HEK293 (cell line): ENCODE data around the gene SMC3.
A peak's percentile ranks its signal among the peaks of the same experiment; 100 is the strongest.

Source experiments
- BCL11B ChIP-seq: fragments of 450-650 bp; formaldehyde crosslinking; IDR thresholded peaks from 2 replicates; pipeline ENCODE4 v1.5.1; 2016; ENCODE audit warnings: low read depth, missing biosample characterization, missing genetic modification characterization
- KLF1 ChIP-seq: fragments of 450-650 bp; formaldehyde crosslinking; IDR thresholded peaks from 2 replicates; pipeline ENCODE4 v1.5.1; 2016; ENCODE audit warnings: missing biosample characterization, missing genetic modification characterization
- MEIS1 ChIP-seq: sonication (generic); formaldehyde crosslinking; IDR thresholded peaks from 2 replicates; pipeline ENCODE4 v1.8.1; 2022; ENCODE audit warnings: missing genetic modification reagents, mild to moderate bottlenecking, borderline replicate concordance
- PRDM1 ChIP-seq: fragments of 450-650 bp; formaldehyde crosslinking; IDR thresholded peaks from 2 replicates; pipeline ENCODE4; 2016; ENCODE audit warnings: missing biosample characterization, missing genetic modification characterization
- SALL2 ChIP-seq: fragments of 450-650 bp; formaldehyde crosslinking; IDR thresholded peaks from 2 replicates; pipeline ENCODE4 v1.5.0; 2017; ENCODE audit warnings: missing biosample characterization, mild to moderate bottlenecking, missing genetic modification characterization, borderline replicate concordance
- TSHZ1 ChIP-seq: fragments of 450-650 bp; formaldehyde crosslinking; IDR thresholded peaks from 2 replicates; pipeline ENCODE4 v1.5.1; 2016; ENCODE audit warnings: missing biosample characterization, missing genetic modification characterization, borderline replicate concordance
- ZBTB10 ChIP-seq: fragments of 450-650 bp; formaldehyde crosslinking; IDR thresholded peaks from 2 replicates; pipeline ENCODE4 v1.5.1; 2016; ENCODE audit warnings: missing biosample characterization, missing genetic modification characterization
- ZNF19 ChIP-seq: fragments of 450-650 bp; formaldehyde crosslinking; IDR thresholded peaks from 2 replicates; pipeline ENCODE4; 2016; ENCODE audit warnings: missing biosample characterization, missing genetic modification characterization, low read depth
- ZNF214 ChIP-seq: fragments of 450-650 bp; formaldehyde crosslinking; IDR thresholded peaks from 2 replicates; pipeline ENCODE4 v1.5.1; 2017; ENCODE audit warnings: missing biosample characterization, mild to moderate bottlenecking, missing genetic modification characterization, borderline replicate concordance
- ZNF302 ChIP-seq: fragments of 450-650 bp; formaldehyde crosslinking; IDR thresholded peaks from 2 replicates; pipeline ENCODE4 v1.5.1; 2016; ENCODE audit warnings: missing biosample characterization, missing genetic modification characterization, low read depth
- ZNF324 ChIP-seq: fragments of 450-650 bp; formaldehyde crosslinking; IDR thresholded peaks from 2 replicates; pipeline ENCODE4 v1.5.1; 2016; ENCODE audit warnings: missing biosample characterization, missing genetic modification characterization
- ZNF335 ChIP-seq: fragments of 450-650 bp; formaldehyde crosslinking; conservative IDR thresholded peaks from 2 replicates; pipeline ENCODE4 v1.5.1; 2016; ENCODE audit warnings: missing biosample characterization, missing genetic modification characterization
- ZNF423 ChIP-seq: fragments of 450-650 bp; formaldehyde crosslinking; IDR thresholded peaks from 2 replicates; pipeline ENCODE4 v1.5.1; 2016; ENCODE audit warnings: missing biosample characterization, missing genetic modification characterization
- ZNF501 ChIP-seq: fragments of 450-650 bp; formaldehyde crosslinking; IDR thresholded peaks from 2 replicates; pipeline ENCODE4 v1.5.1; 2016; ENCODE audit warnings: missing biosample characterization, missing genetic modification characterization
- ZNF510 ChIP-seq: fragments of 450-650 bp; formaldehyde crosslinking; IDR thresholded peaks from 2 replicates; pipeline ENCODE4 v1.5.1; 2018; ENCODE audit warnings: mild to moderate bottlenecking, missing genetic modification characterization, missing biosample characterization; ENCODE audit not compliant: insufficient replicate concordance
- ZNF530 ChIP-seq: fragments of 450-650 bp; formaldehyde crosslinking; IDR thresholded peaks from 2 replicates; pipeline ENCODE4 v1.5.1; 2016; ENCODE audit warnings: low read depth, missing biosample characterization, missing genetic modification characterization
- ZNF585B ChIP-seq: fragments of 450-650 bp; formaldehyde crosslinking; IDR thresholded peaks from 2 replicates; pipeline ENCODE4 v1.5.1; 2016; ENCODE audit warnings: missing biosample characterization, missing genetic modification characterization
- ZNF596 ChIP-seq: fragments of 450-650 bp; IDR thresholded peaks from 2 replicates; pipeline ENCODE4 v1.5.0; 2018; ENCODE audit warnings: missing biosample characterization, mild to moderate bottlenecking, missing genetic modification characterization, moderate library complexity
- ZNF639 ChIP-seq: fragments of 450-650 bp; formaldehyde crosslinking; IDR thresholded peaks from 2 replicates; pipeline ENCODE4 v1.5.1; 2016; ENCODE audit warnings: missing biosample characterization, missing genetic modification characterization
- ZNF660 ChIP-seq: fragments of 450-650 bp; IDR thresholded peaks from 2 replicates; pipeline ENCODE4 v1.5.1; 2018; ENCODE audit warnings: missing biosample characterization, mild to moderate bottlenecking, missing genetic modification characterization
- ZNF747 ChIP-seq: fragments of 450-650 bp; formaldehyde crosslinking; IDR thresholded peaks from 2 replicates; pipeline ENCODE4 v1.5.1; 2016; ENCODE audit warnings: missing biosample characterization, missing genetic modification characterization
- TF ChIP-seq, protein P1 (sequence below): fragments of 450-650 bp; formaldehyde crosslinking; IDR thresholded peaks from 2 replicates; pipeline ENCODE4 v1.5.1; 2016; ENCODE audit warnings: missing biosample characterization, missing genetic modification characterization
- TF ChIP-seq, protein P2 (sequence below): fragments of 450-650 bp; formaldehyde crosslinking; IDR thresholded peaks from 2 replicates; pipeline ENCODE4 v1.5.1; 2016; ENCODE audit warnings: missing biosample characterization, missing genetic modification characterization, borderline replicate concordance

SMC3 gene

GRCh38 chr10:110530131-110530831 lies 37.2 kb upstream of the SMC3 start (continued):
- TF ChIP-seq ZNF639 (peak; percentile 72), ZNF324 (tag by site-specific recombination) (peak; percentile 59; the same call in 1 of the 2 replicates), ZNF214 (tag by site-specific recombination) (no peak), ZNF660 (tag by site-specific recombination) (peak; percentile 58; the same call in 1 of the 2 replicates), MEIS1 (CRISPR knock-in tag) (no peak), ZNF423 (tag by site-specific recombination) (0 out of 2 replicates have a peak, but pooled peaks have one; percentile 30), PRDM1 (tag by site-specific recombination) (0 out of 2 replicates have a peak, but pooled peaks have one; percentile 32), ZNF530 (tag by site-specific recombination) (no peak), SALL2 (tag by site-specific recombination) (no peak), ZNF585B (tag by site-specific recombination) (no peak), ZNF596 (tag by site-specific recombination) (no peak), ZNF747 (tag by site-specific recombination) (no peak), ZNF302 (tag by site-specific recombination) (no peak), ZBTB10 (tag by site-specific recombination) (peak; percentile 57; the same call in 1 of the 2 replicates), ZNF501 (tag by site-specific recombination) (peak; percentile 48; the same call in 1 of the 2 replicates), TSHZ1 (tag by site-specific recombination) (no peak), ZNF510 (tag by site-specific recombination) (no peak), KLF1 (tag by site-specific recombination) (peak; percentile 97), ZNF335 (tag by site-specific recombination) (peak; percentile 89), ZNF19 (tag by site-specific recombination) (no peak), BCL11B (no peak)
- TF ChIP-seq, protein P1, sequence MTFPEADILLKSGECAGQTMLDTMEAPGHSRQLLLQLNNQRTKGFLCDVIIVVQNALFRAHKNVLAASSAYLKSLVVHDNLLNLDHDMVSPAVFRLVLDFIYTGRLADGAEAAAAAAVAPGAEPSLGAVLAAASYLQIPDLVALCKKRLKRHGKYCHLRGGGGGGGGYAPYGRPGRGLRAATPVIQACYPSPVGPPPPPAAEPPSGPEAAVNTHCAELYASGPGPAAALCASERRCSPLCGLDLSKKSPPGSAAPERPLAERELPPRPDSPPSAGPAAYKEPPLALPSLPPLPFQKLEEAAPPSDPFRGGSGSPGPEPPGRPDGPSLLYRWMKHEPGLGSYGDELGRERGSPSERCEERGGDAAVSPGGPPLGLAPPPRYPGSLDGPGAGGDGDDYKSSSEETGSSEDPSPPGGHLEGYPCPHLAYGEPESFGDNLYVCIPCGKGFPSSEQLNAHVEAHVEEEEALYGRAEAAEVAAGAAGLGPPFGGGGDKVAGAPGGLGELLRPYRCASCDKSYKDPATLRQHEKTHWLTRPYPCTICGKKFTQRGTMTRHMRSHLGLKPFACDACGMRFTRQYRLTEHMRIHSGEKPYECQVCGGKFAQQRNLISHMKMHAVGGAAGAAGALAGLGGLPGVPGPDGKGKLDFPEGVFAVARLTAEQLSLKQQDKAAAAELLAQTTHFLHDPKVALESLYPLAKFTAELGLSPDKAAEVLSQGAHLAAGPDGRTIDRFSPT (tag by site-specific recombination) = peak; percentile 44; the same call in 1 of the 2 replicates
- TF ChIP-seq, protein P2, sequence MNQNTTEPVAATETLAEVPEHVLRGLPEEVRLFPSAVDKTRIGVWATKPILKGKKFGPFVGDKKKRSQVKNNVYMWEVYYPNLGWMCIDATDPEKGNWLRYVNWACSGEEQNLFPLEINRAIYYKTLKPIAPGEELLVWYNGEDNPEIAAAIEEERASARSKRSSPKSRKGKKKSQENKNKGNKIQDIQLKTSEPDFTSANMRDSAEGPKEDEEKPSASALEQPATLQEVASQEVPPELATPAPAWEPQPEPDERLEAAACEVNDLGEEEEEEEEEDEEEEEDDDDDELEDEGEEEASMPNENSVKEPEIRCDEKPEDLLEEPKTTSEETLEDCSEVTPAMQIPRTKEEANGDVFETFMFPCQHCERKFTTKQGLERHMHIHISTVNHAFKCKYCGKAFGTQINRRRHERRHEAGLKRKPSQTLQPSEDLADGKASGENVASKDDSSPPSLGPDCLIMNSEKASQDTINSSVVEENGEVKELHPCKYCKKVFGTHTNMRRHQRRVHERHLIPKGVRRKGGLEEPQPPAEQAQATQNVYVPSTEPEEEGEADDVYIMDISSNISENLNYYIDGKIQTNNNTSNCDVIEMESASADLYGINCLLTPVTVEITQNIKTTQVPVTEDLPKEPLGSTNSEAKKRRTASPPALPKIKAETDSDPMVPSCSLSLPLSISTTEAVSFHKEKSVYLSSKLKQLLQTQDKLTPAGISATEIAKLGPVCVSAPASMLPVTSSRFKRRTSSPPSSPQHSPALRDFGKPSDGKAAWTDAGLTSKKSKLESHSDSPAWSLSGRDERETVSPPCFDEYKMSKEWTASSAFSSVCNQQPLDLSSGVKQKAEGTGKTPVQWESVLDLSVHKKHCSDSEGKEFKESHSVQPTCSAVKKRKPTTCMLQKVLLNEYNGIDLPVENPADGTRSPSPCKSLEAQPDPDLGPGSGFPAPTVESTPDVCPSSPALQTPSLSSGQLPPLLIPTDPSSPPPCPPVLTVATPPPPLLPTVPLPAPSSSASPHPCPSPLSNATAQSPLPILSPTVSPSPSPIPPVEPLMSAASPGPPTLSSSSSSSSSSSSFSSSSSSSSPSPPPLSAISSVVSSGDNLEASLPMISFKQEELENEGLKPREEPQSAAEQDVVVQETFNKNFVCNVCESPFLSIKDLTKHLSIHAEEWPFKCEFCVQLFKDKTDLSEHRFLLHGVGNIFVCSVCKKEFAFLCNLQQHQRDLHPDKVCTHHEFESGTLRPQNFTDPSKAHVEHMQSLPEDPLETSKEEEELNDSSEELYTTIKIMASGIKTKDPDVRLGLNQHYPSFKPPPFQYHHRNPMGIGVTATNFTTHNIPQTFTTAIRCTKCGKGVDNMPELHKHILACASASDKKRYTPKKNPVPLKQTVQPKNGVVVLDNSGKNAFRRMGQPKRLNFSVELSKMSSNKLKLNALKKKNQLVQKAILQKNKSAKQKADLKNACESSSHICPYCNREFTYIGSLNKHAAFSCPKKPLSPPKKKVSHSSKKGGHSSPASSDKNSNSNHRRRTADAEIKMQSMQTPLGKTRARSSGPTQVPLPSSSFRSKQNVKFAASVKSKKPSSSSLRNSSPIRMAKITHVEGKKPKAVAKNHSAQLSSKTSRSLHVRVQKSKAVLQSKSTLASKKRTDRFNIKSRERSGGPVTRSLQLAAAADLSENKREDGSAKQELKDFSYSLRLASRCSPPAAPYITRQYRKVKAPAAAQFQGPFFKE (tag by site-specific recombination) = no peak
